HL-60 (cell line): Measurements from ENCODE around the gene HCRT.

Source experiments
- GABPA ChIP-seq: IDR thresholded peaks from 2 replicates; pipeline ENCODE4 v1.6.1; 2012; ENCODE audit warnings: low read depth
- POLR2AphosphoS5 ChIP-seq: IDR thresholded peaks from 2 replicates; pipeline ENCODE4 v1.6.1; 2012; ENCODE audit warnings: low read depth
- TF ChIP-seq, protein P1 (sequence below): IDR thresholded peaks from 2 replicates; pipeline ENCODE4 v1.6.1; 2012; ENCODE audit warnings: low read depth; ENCODE audit not compliant: insufficient replicate concordance
- TF ChIP-seq, protein P2 (sequence below): IDR thresholded peaks from one replicate; pipeline ENCODE4 v1.5.1; 2011; ENCODE audit warnings: low read length, control low read depth, inconsistent platforms; ENCODE audit not compliant: insufficient read depth

DNA sequence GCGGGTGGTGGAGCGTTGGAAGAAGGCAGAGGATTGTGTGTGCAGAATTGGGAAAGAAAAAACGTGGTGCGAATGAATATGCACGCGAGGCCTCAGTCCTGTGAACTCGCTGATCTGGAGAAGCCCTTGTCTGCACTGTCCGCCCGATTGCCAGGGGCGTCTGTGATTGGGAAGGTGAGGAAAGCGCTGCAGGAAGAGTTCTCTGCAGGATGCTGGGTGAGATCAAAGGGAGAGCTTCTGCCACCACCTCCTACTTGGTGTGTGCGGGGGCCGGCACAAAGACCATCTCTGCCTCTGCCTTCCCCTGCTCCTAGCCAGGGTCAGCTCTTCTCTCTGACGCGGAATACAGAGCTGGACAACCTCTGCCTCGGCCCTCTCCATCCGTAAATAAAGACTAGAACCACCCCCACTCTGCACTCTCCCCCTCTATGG, 29.6 kb downstream of the HCRT start:
- TF ChIP-seq, protein P1, sequence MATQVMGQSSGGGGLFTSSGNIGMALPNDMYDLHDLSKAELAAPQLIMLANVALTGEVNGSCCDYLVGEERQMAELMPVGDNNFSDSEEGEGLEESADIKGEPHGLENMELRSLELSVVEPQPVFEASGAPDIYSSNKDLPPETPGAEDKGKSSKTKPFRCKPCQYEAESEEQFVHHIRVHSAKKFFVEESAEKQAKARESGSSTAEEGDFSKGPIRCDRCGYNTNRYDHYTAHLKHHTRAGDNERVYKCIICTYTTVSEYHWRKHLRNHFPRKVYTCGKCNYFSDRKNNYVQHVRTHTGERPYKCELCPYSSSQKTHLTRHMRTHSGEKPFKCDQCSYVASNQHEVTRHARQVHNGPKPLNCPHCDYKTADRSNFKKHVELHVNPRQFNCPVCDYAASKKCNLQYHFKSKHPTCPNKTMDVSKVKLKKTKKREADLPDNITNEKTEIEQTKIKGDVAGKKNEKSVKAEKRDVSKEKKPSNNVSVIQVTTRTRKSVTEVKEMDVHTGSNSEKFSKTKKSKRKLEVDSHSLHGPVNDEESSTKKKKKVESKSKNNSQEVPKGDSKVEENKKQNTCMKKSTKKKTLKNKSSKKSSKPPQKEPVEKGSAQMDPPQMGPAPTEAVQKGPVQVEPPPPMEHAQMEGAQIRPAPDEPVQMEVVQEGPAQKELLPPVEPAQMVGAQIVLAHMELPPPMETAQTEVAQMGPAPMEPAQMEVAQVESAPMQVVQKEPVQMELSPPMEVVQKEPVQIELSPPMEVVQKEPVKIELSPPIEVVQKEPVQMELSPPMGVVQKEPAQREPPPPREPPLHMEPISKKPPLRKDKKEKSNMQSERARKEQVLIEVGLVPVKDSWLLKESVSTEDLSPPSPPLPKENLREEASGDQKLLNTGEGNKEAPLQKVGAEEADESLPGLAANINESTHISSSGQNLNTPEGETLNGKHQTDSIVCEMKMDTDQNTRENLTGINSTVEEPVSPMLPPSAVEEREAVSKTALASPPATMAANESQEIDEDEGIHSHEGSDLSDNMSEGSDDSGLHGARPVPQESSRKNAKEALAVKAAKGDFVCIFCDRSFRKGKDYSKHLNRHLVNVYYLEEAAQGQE: no peak
- TF ChIP-seq, protein P2, sequence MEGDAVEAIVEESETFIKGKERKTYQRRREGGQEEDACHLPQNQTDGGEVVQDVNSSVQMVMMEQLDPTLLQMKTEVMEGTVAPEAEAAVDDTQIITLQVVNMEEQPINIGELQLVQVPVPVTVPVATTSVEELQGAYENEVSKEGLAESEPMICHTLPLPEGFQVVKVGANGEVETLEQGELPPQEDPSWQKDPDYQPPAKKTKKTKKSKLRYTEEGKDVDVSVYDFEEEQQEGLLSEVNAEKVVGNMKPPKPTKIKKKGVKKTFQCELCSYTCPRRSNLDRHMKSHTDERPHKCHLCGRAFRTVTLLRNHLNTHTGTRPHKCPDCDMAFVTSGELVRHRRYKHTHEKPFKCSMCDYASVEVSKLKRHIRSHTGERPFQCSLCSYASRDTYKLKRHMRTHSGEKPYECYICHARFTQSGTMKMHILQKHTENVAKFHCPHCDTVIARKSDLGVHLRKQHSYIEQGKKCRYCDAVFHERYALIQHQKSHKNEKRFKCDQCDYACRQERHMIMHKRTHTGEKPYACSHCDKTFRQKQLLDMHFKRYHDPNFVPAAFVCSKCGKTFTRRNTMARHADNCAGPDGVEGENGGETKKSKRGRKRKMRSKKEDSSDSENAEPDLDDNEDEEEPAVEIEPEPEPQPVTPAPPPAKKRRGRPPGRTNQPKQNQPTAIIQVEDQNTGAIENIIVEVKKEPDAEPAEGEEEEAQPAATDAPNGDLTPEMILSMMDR: no peak
- TF ChIP-seq GABPA (no peak), POLR2AphosphoS5 (no peak)
